HepG2 (cell line): ENCODE measurements around the gene FAT2. TPM values are rescaled to one million over a fixed set of nuclear protein-coding genes. Genes with fewer than 3 reads are reported as not detected.

Experiments
- ATAC-seq: fragments of 200-7000 bp; cut with Tn5 transposase; 3 replicates; pipeline ENCODE4 v1.9.1; 2020; ENCODE audit warnings: mild to moderate bottlenecking, moderate library complexity
- BruUV-seq: library from RNA; stranded (reverse); fragments of 400-500 nt; replicated peaks from 2 replicates; lab custom pipeline; 2021; lab: Mats Ljungman, UMichigan
- CTCF ChIA-PET: fragments of 300-600 bp; formaldehyde crosslinking; extraction: SDS; loops from one replicate; lab custom pipeline; 2021; ENCODE audit warnings: low total read pairs, inconsistent platforms, low intra/inter-chr PET ratio; lab: Yijun Ruan, JAX
- POLR2A ChIA-PET: fragments of 350-600 bp; sonication (Branson Sonifier 250); formaldehyde crosslinking; loops from one replicate; lab custom pipeline; 2020; ENCODE audit warnings: antibody characterized with exemption, inconsistent platforms; lab: Yijun Ruan, JAX
- DNase-seq: peaks from one replicate; pipeline ENCODE4 v3.0.0-alpha.2; 2015; ENCODE audit warnings: low spot score
- FAIRE-seq: peaks from 3 replicates; lab custom pipeline; 2011; peaks lifted over from hg19 to GRCh38; lab: Jason Lieb, UNC
- H2AFZ ChIP-seq: one replicate; pipeline ENCODE4 v1.6.1; 2011; ENCODE audit warnings: low read length, inconsistent platforms
- H3K27ac ChIP-seq: fragments of 300-600 bp; 3 replicates; pipeline ENCODE4 v1.8.0; 2011; ENCODE audit warnings: mixed run types, mild to moderate bottlenecking, mixed read lengths, low read length, inconsistent platforms; ENCODE audit not compliant: insufficient read depth; ENCODE audit errors: extremely low read length
- H3K27me3 ChIP-seq, 2 experiments: fragments of 200-600 bp in 1 of 2; 2 replicates in 1 of 2; 3 replicates in 1 of 2; pipeline versions ENCODE4 v1.6.0 to v1.8.0; 2011; ENCODE audit warnings: low read length in 2 of 2, mild to moderate bottlenecking in 2 of 2, moderate library complexity in 2 of 2, inconsistent platforms in 1 of 2; ENCODE audit not compliant: insufficient read depth in 2 of 2, control insufficient read depth in 1 of 2
- H3K36me3 ChIP-seq, 2 experiments: fragments of 200-600 bp in 1 of 2; replicated peaks in 1 of 2; 2 replicates in 1 of 2; 3 replicates in 1 of 2; pipeline versions ENCODE4 v1.5.1 to v1.8.0; 2011; ENCODE audit warnings: low read length in 2 of 2, inconsistent platforms in 1 of 2; ENCODE audit not compliant: insufficient read depth in 2 of 2, control insufficient read depth in 1 of 2
- H3K4me1 ChIP-seq: 2 replicates; pipeline ENCODE4 v1.5.1; 2012; ENCODE audit warnings: low read length, inconsistent platforms; ENCODE audit not compliant: insufficient read depth
- H3K4me2 ChIP-seq: 2 replicates; pipeline ENCODE4 v1.6.0; 2011; ENCODE audit warnings: low read depth, low read length, inconsistent platforms
- H3K4me3 ChIP-seq, 3 experiments: fragments of 200-600 bp in 1 of 3; sonication (generic), shearing (Covaris generic) in 1 of 3; replicated peaks in 1 of 3; 2 replicates each; pipeline ENCODE4 v1.5.1; 2011 to 2016; ENCODE audit warnings: low read length in 3 of 3, inconsistent platforms in 2 of 3, low read depth in 2 of 3, mild to moderate bottlenecking in 2 of 3, control low read depth in 1 of 3, mixed read lengths in 1 of 3; ENCODE audit not compliant: insufficient read depth in 1 of 3
- H3K79me2 ChIP-seq: one replicate; pipeline ENCODE4 v1.6.1; 2011; ENCODE audit warnings: low read length, inconsistent platforms; ENCODE audit not compliant: insufficient read depth
- H3K9ac ChIP-seq: 2 replicates; pipeline ENCODE4 v1.6.0; 2011; ENCODE audit warnings: mild to moderate bottlenecking, low read depth, low read length, inconsistent platforms; ENCODE audit not compliant: insufficient read depth
- H3K9me3 ChIP-seq: 2 replicates; pipeline ENCODE4 v1.5.1; 2012; ENCODE audit warnings: mild to moderate bottlenecking, low read length
- H4K20me1 ChIP-seq: 2 replicates; pipeline ENCODE4 v1.6.0; 2011; ENCODE audit warnings: inconsistent platforms, mild to moderate bottlenecking, low read length, moderate library complexity; ENCODE audit not compliant: insufficient read depth
- HDAC6 ChIP-seq: fragments of 200-600 bp; sonication (generic); IDR thresholded peaks from 2 replicates; pipeline ENCODE4 v1.7.0; 2017; ENCODE audit warnings: mild to moderate bottlenecking, antibody characterized with exemption, low read length, low read depth
- IRF9 ChIP-seq: sonication (generic); formaldehyde crosslinking; IDR thresholded peaks from 2 replicates; pipeline ENCODE4 v1.8.0; 2022; ENCODE audit warnings: missing genetic modification reagents, mild to moderate bottlenecking, borderline replicate concordance
- MAFF ChIP-seq: IDR thresholded peaks from 2 replicates; pipeline ENCODE4 v1.6.1; 2011; ENCODE audit warnings: low read depth, low read length, improper control_type of control experiment
- PRPF4 ChIP-seq: fragments of 200-400 bp; formaldehyde crosslinking; IDR thresholded peaks from 2 replicates; pipeline ENCODE4 v1.6.1; 2016; ENCODE audit warnings: low read length, low read depth; ENCODE audit not compliant: poor library complexity, severe bottlenecking
- ZBTB26 ChIP-seq: IDR thresholded peaks from 2 replicates; pipeline ENCODE4 v1.6.1; 2016; ENCODE audit warnings: missing compliant biosample characterization, missing genetic modification reagents, borderline replicate concordance
- ZBTB4 ChIP-seq: sonication (generic); formaldehyde crosslinking; IDR thresholded peaks from 2 replicates; pipeline ENCODE4 v1.4.0; 2020; ENCODE audit warnings: missing genetic modification reagents, mild to moderate bottlenecking, borderline replicate concordance
- ZNF235 ChIP-seq: sonication (generic); formaldehyde crosslinking; IDR thresholded peaks from 2 replicates; pipeline ENCODE4 v1.8.1; 2023; ENCODE audit warnings: mild to moderate bottlenecking, missing genetic modification reagents, borderline replicate concordance
- ZNF34 ChIP-seq: sonication (generic); formaldehyde crosslinking; IDR thresholded peaks from 2 replicates; pipeline ENCODE4 v1.4.0; 2020; ENCODE audit warnings: mild to moderate bottlenecking, missing genetic modification reagents, borderline replicate concordance
- ZNF563 ChIP-seq: sonication (generic); formaldehyde crosslinking; IDR thresholded peaks from 2 replicates; pipeline ENCODE4 v1.8.0; 2022; ENCODE audit warnings: mild to moderate bottlenecking, moderate library complexity, missing genetic modification reagents
- WGBS: methylation state at CpG from one replicate; pipeline ENCODE4 v1.1.6; 2017; ENCODE audit warnings: low lambda C conversion rate; 5-methylcytosine and 5-hydroxymethylcytosine counted together
- in situ Hi-C: cut with HindIII; loops from 2 replicates; pipeline ENCODE4 v1.10.0; 2017; ENCODE audit warnings: low pct_unique_long_range_greater_than_20kb; ENCODE audit not compliant: extremely low pct_ligation_motif_present
- intact Hi-C: fragments of 100-400 bp; cut with micrococcal nuclease; formaldehyde crosslinking; loops from one replicate; pipeline ENCODE4 v1.10.0; 2022; ENCODE audit not compliant: unreplicated experiment
- polyA plus RNA-seq, 8 experiments: library from polyadenylated mRNA; depleted of rRNA in 3 of 8; stranded (reverse) in 7 of 8; unstranded in 1 of 8; fragments of >200 nt; fragmentation: Illumina TruSeq in 4 of 8; extraction: Trizol in 4 of 8; gene quantifications; 2 replicates each; pipeline versions ENCODE4 v1.2.1 to v1.2.3, GENCODE V29; 2011 to 2016; ENCODE audit warnings: low read depth in 4 of 8, missing spikeins in 1 of 8, mixed read lengths in 1 of 8; ENCODE audit not compliant: insufficient read depth in 1 of 8
- total RNA-seq, 5 experiments: library from RNA; depleted of rRNA; stranded (reverse); fragments of >200 nt; fragmentation: Illumina TruSeq; extraction: Trizol; gene quantifications; 2 replicates each; pipeline ENCODE4 v1.2.3, GENCODE V29; 2016; ENCODE audit warnings: low read depth in 1 of 5

Gene FAT2
- total and polyA plus RNA-seq, 2 of the 13 experiments (the other 11 are each of a cell fraction or from before 2014, with no cell fraction given), result not detected

DNA sequence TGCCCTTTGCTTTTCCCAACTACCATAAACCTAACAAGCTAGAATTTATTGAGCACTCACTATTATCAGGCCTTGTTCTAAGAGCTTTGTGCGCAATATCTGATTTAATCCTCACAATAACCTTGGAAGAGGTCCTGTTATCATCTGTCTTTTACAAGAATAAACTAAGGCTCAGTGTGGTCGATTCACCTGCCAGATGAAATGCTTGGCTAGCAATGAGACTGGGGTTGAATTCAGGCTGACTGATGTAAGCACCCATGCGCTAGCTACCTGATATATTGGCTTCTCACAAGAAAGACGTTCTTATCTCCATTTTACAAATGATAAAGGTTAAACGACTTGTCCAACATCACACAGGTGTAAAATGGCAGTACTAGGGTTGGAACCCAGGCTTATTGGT, 37.4 kb downstream of the FAT2 start (continued):
- no peak for TF ChIP-seq IRF9 (CRISPR knock-in tag)
- no peak for TF ChIP-seq ZBTB26
- TF ChIP-seq PRPF4, result no peak
- TF ChIP-seq ZBTB4 (CRISPR knock-in tag), result no peak
- TF ChIP-seq, all 625 proteins: peak for 0

DNA sequence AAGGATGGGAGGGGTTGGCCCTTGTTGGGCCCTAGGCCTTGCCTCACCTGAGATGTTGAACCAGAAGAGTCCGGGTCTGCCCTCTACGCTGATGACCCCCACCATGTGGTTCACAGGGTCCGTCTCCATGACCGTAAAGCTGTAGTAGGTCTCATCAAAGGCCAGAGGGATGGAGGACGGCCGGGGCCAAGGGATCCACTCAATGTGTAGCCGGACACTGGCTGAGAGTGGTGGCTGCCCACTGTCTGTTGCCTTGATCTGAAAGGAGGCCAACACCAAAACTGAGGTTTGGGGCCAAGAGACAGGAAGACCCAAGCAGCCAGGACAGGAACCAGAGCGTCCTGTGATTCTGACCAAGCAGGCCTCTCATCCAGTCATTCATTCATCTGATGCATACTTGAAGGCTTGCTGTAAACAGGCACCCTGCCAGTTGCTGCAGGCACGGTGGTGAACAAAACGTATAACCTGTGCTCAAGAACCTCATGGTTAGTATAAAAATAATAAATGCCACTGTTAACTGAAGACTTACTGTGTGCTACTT, 37.9 kb downstream of the FAT2 start:
- ChIA-PET POLR2A (no interaction called here), CTCF (no interaction called here)

More for the DNA sequence above, 37.9 kb downstream of the FAT2 start:
- intact Hi-C loops (no loop called here), in situ Hi-C loops (no loop called here)
- Histone ChIP-seq H3K79me2 (no peaks in the 10 kb centered on the region), H3K4me3 (no peak overlapping the region), H3K36me3 (no peaks in the 10 kb centered on the region), H3K9me3 (no peaks in the 10 kb centered on the region), H3K9ac (no peak overlapping the region), H3K27me3 (peaks cover 0 to 4% of the 10 kb centered on the region in 2 experiments; a peak in 1 of 5 replicates), H4K20me1 (no peaks in the 10 kb centered on the region), H3K4me2 (no peak overlapping the region), H3K27ac (no peak overlapping the region), H2AFZ (no peak overlapping the region), H3K4me1 (0 out of 2 replicates have a peak, but pooled peaks cover 6% of the 10 kb centered on the region)
- DNase-seq (no peak), FAIRE-seq (no peak), ATAC-seq (no peak)
- WGBS, result 32% methylated on average over 7 of the region's 10 CpGs
- TF ChIP-seq ZNF235 (CRISPR knock-in tag) (no peak), ZNF563 (CRISPR knock-in tag) (no peak), HDAC6 (no peak), MAFF (no peak), ZNF34 (CRISPR knock-in tag) (no peak)
- no TSS peak for BruUV-seq
